HCT116 (cell line): ENCODE results near the gene MERTK. TPM values are rescaled to one million over a fixed set of nuclear protein-coding genes. Genes with fewer than 3 reads are reported as not detected.

Experiments
- ATAC-seq: fragments of 200-7000 bp; cut with Tn5 transposase; 2 replicates; pipeline ENCODE4 v1.9.1; 2020; ENCODE audit warnings: mild to moderate bottlenecking, moderate library complexity
- BruUV-seq: library from RNA; stranded (reverse); fragments of 400-500 nt; replicated peaks from 2 replicates; lab custom pipeline; 2021; lab: Mats Ljungman, UMichigan
- CTCF ChIA-PET: fragments of 300-600 bp; sonication (Branson Sonifier 250); formaldehyde crosslinking; loops from one replicate; lab custom pipeline; 2021; ENCODE audit warnings: antibody characterized with exemption; lab: Charles Lee
- POLR2A ChIA-PET: fragments of 300-600, 350-600 bp; sonication (Branson Sonifier 250); formaldehyde crosslinking; loops from one replicate; lab custom pipeline; 2021; ENCODE audit warnings: antibody characterized with exemption; lab: Charles Lee
- RAD21 ChIA-PET, 2 experiments: fragments of 300-600 bp; sonication (Branson Sonifier 250); formaldehyde crosslinking; loops; one replicate each; lab custom pipeline; 2023; ENCODE audit warnings: low total read pairs in 2 of 2; ENCODE audit not compliant: uncharacterized antibody in 2 of 2, unreplicated experiment in 2 of 2, low non-redundant PET in 1 of 2; lab: Charles Lee
- DNase-seq: peaks from one replicate; pipeline ENCODE4 v3.0.0-alpha.2; 2010; ENCODE audit warnings: low read depth, low spot score
- H2AFZ ChIP-seq: fragments of 200-600 bp; shearing (Covaris generic), sonication (generic); 2 replicates; pipeline ENCODE4 v1.6.1; 2017; ENCODE audit warnings: low read depth, mixed run types, mixed read lengths, antibody characterized with exemption, low read length; ENCODE audit not compliant: poor library complexity, severe bottlenecking
- H3K27ac ChIP-seq: 2 replicates; pipeline ENCODE4 v1.5.1; 2012; ENCODE audit warnings: low read depth, low read length
- H3K27me3 ChIP-seq: fragments of 200-600 bp; sonication (generic); 2 replicates; pipeline ENCODE4 v1.6.1; 2016; ENCODE audit warnings: mixed run types, low read length, mixed read lengths; ENCODE audit not compliant: insufficient read depth
- H3K36me3 ChIP-seq, 2 experiments: fragments of 200-500 bp in 1 of 2; fragments of 200-600 bp in 1 of 2; sonication (Bioruptor generic) in 1 of 2; sonication (generic) in 1 of 2; 2 replicates each; pipeline versions ENCODE4 v1.5.1 to v1.6.1; 2014 to 2016; ENCODE audit warnings: low read length in 2 of 2, inconsistent platforms in 1 of 2, mixed read lengths in 1 of 2, mixed run types in 1 of 2; ENCODE audit not compliant: insufficient read depth in 2 of 2, control insufficient read depth in 1 of 2
- H3K4me1 ChIP-seq, 2 experiments: fragments of 200-600 bp in 1 of 2; sonication (generic) in 1 of 2; 2 replicates each; pipeline versions ENCODE4 v1.5.1 to v1.6.1; 2012 to 2017; ENCODE audit warnings: low read length in 2 of 2, inconsistent platforms in 1 of 2, mild to moderate bottlenecking in 1 of 2, mixed read lengths in 1 of 2, mixed run types in 1 of 2, moderate library complexity in 1 of 2; ENCODE audit not compliant: insufficient read depth in 2 of 2, control insufficient read depth in 1 of 2
- H3K4me2 ChIP-seq: fragments of 200-600 bp; sonication (generic); 2 replicates; pipeline ENCODE4 v1.6.1; 2017; ENCODE audit warnings: mixed run types, low read length, mixed read lengths
- H3K4me3 ChIP-seq, 2 experiments: fragments of 200-600 bp in 1 of 2; sonication (generic) in 1 of 2; replicated peaks in 1 of 2; 2 replicates each; pipeline ENCODE4 v1.5.1; 2011 to 2016; ENCODE audit warnings: low read length in 2 of 2, control low read depth in 1 of 2, low read depth in 1 of 2, mild to moderate bottlenecking in 1 of 2, mixed read lengths in 1 of 2, mixed run types in 1 of 2
- H3K79me2 ChIP-seq: fragments of 200-600 bp; sonication (generic); 2 replicates; pipeline ENCODE4 v1.6.1; 2017; ENCODE audit warnings: mild to moderate bottlenecking, mixed run types, low read length, moderate library complexity, mixed read lengths; ENCODE audit not compliant: insufficient read depth
- H3K9ac ChIP-seq: fragments of 200-600 bp; sonication (generic); 2 replicates; pipeline ENCODE4 v1.6.1; 2016; ENCODE audit warnings: low read length, mixed read lengths
- H3K9me2 ChIP-seq: fragments of 200-600 bp; sonication (generic), shearing (Covaris generic); 2 replicates; pipeline ENCODE4 v1.6.1; 2017; ENCODE audit warnings: mixed run types, mild to moderate bottlenecking, moderate library complexity; ENCODE audit not compliant: insufficient read depth
- H3K9me3 ChIP-seq, 2 experiments: fragments of 200-500 bp in 1 of 2; fragments of 200-600 bp in 1 of 2; sonication (Bioruptor generic) in 1 of 2; sonication (generic) in 1 of 2; 2 replicates each; pipeline ENCODE4 v1.6.1; 2014 to 2017; ENCODE audit warnings: low read length in 2 of 2, mixed read lengths in 2 of 2, inconsistent platforms in 1 of 2, low read depth in 1 of 2, mild to moderate bottlenecking in 1 of 2, mixed run types in 1 of 2, moderate library complexity in 1 of 2; ENCODE audit not compliant: control insufficient read depth in 1 of 2, insufficient read depth in 1 of 2
- H4K20me1 ChIP-seq: fragments of 200-600 bp; sonication (generic), shearing (Covaris generic); 2 replicates; pipeline ENCODE4 v1.6.1; 2017; ENCODE audit warnings: mixed run types, mild to moderate bottlenecking, moderate library complexity; ENCODE audit not compliant: insufficient read depth
- CBX3 ChIP-seq: IDR thresholded peaks from 2 replicates; pipeline ENCODE4 v1.6.1; 2012; ENCODE audit warnings: low read depth
- CEBPB ChIP-seq: IDR thresholded peaks from 2 replicates; pipeline ENCODE4 v1.6.1; 2012; ENCODE audit warnings: low read depth
- CTCF ChIP-seq, 3 experiments: fragments of 200-600 bp in 1 of 3; sonication (generic) in 1 of 3; IDR thresholded peaks in 2 of 3; conservative IDR thresholded peaks in 1 of 3; 2 replicates each; pipeline ENCODE4 v1.5.1; 2012 to 2017; ENCODE audit warnings: low read depth in 2 of 3, low read length in 2 of 3, antibody characterized with exemption in 1 of 3, borderline replicate concordance in 1 of 3, control low read depth in 1 of 3, mild to moderate bottlenecking in 1 of 3, mixed read lengths in 1 of 3, mixed run types in 1 of 3, moderate library complexity in 1 of 3; ENCODE audit not compliant: insufficient read depth in 1 of 3
- EGR1 ChIP-seq: IDR thresholded peaks from 2 replicates; pipeline ENCODE4 v1.6.1; 2012; ENCODE audit warnings: low read depth
- EZH2 ChIP-seq: fragments of 200-600 bp; sonication (generic); IDR thresholded peaks from 2 replicates; pipeline ENCODE4 v1.6.1; 2017; ENCODE audit warnings: antibody characterized with exemption, mixed run types
- EZH2phosphoT487 ChIP-seq: fragments of 200-600 bp; IDR thresholded peaks from 2 replicates; pipeline ENCODE4 v1.6.1; 2018; ENCODE audit warnings: antibody characterized with exemption, borderline replicate concordance
- FOSL1 ChIP-seq: IDR thresholded peaks from 2 replicates; pipeline ENCODE4 v1.6.1; 2012; ENCODE audit warnings: low read depth
- POLR2A ChIP-seq: IDR thresholded peaks from 2 replicates; pipeline ENCODE4 v1.7.0; 2011; ENCODE audit warnings: borderline replicate concordance; ENCODE audit not compliant: insufficient read depth, insufficient read length; ENCODE audit errors: extremely low read depth
- REST ChIP-seq: IDR thresholded peaks from 2 replicates; pipeline ENCODE4 v1.6.1; 2012; ENCODE audit warnings: low read depth
- SIN3A ChIP-seq: IDR thresholded peaks from 2 replicates; pipeline ENCODE4 v1.6.1; 2012; ENCODE audit warnings: low read depth
- SP1 ChIP-seq: IDR thresholded peaks from 2 replicates; pipeline ENCODE4 v1.6.1; 2012; ENCODE audit warnings: low read depth
- SRF ChIP-seq: IDR thresholded peaks from 2 replicates; pipeline ENCODE4 v1.6.1; 2012; ENCODE audit warnings: low read depth
- TCF7L2 ChIP-seq: IDR thresholded peaks from 2 replicates; pipeline ENCODE4 v1.7.0; 2011; ENCODE audit warnings: borderline replicate concordance, inconsistent platforms; ENCODE audit not compliant: insufficient read depth, insufficient read length; ENCODE audit errors: extremely low read depth
- ZFX ChIP-seq: fragments of 450-650 bp; IDR thresholded peaks from 2 replicates; pipeline ENCODE4 v1.6.1; 2017
- intact Hi-C: fragments of 100-400 bp; cut with micrococcal nuclease; formaldehyde crosslinking; loops from 2 replicates; pipeline ENCODE4 v1.10.0; 2022
- total RNA-seq: library from RNA; stranded (reverse); gene quantifications from one replicate; pipeline ENCODE4 v1.2.1, GENCODE V29; 2021; ENCODE audit not compliant: unreplicated experiment

Gene MERTK
- total RNA-seq, 1 experiment from 2014 or later, result 5.7 TPM

GRCh38 chr2:112023707-112024106 is 125.3 kb downstream of the MERTK start:
- ChIA-PET POLR2A (no interaction called here), CTCF (no interaction called here), RAD21 (no interaction called here)
- TF ChIP-seq POLR2A (no peak), TCF7L2 (no peak), CBX3 (no peak), EZH2 (no peak), EZH2phosphoT487 (no peak), SRF (no peak)
- H3K36me3 ChIP-seq, result no peaks in the 10 kb centered on the region
- no peaks in the 10 kb centered on the region for H3K9me2 ChIP-seq
- intact Hi-C loops, result no loop called here
- ATAC-seq (no peak), DNase-seq (no peak)
- no peak overlapping the region for H3K4me2 ChIP-seq
- no peaks in the 10 kb centered on the region for H4K20me1 ChIP-seq
- H3K9ac ChIP-seq, result no peak overlapping the region
- H3K27me3 ChIP-seq, result no peaks in the 10 kb centered on the region
- H3K4me3 ChIP-seq, result no peak overlapping the region
- peaks cover 13 to 17% of the 10 kb centered on the region in 2 experiments; a peak in 3 of 4 replicates for H3K4me1 ChIP-seq
- no TSS peak for BruUV-seq
- no peak overlapping the region for H2AFZ ChIP-seq
- no peak overlapping the region for H3K27ac ChIP-seq
- no peaks in the 10 kb centered on the region for H3K79me2 ChIP-seq
- no peaks in the 10 kb centered on the region for H3K9me3 ChIP-seq

- Histone ChIP-seq H3K9ac (no peak overlapping the region), H3K36me3 (no peaks in the 10 kb centered on the region), H3K4me3 (no peak overlapping the region), H3K4me2 (no peak overlapping the region), H3K9me3 (no peaks in the 10 kb centered on the region), H3K79me2 (no peaks in the 10 kb centered on the region), H2AFZ (no peak overlapping the region), H3K4me1 (peaks cover 13 to 17% of the 10 kb centered on the region in 2 experiments; a peak in 3 of 4 replicates), H3K9me2 (no peaks in the 10 kb centered on the region), H4K20me1 (no peaks in the 10 kb centered on the region), H3K27me3 (no peaks in the 10 kb centered on the region), H3K27ac (no peak overlapping the region)
- intact Hi-C loops, result no loop called here
- DNase-seq (no peak), ATAC-seq (no peak)
- CTCF ChIA-PET, result no interaction called here
- no TSS peak for BruUV-seq
- RAD21 ChIA-PET, result no interaction called here
- POLR2A ChIA-PET, result no interaction called here
- TF ChIP-seq EGR1 (no peak), CTCF (IDR thresholded peaks at IDR 0.05 in 2 of 3, conservative IDR thresholded peaks at IDR 0.05 in 1 of 3; ENCODE audit: borderline replicate concordance in 1 of 3, insufficient read depth in 1 of 3, low read depth in 2 of 3, low read length in 2 of 3) (no peak), CEBPB (no peak), REST (no peak), SP1 (no peak), TCF7L2 (no peak), SIN3A (no peak), FOSL1 (no peak), ZFX (no peak), SRF (no peak)
These were observed 125.8 kb downstream of the MERTK start for GRCh38 chr2:112024231-112024630.
